SKM-1 (cell line): ENCODE data around the gene TRABD.
A peak's percentile ranks its signal among the peaks of the same experiment; 100 is the strongest.
"Not testable (repeated sequence)": the region's sequence is repeated elsewhere in the genome, so short reads cannot be mapped to it uniquely, and the experiment has no call there.

Experiments used
- DNase-seq: peaks from one replicate; lab custom pipeline; 2025; ENCODE audit not compliant: unreplicated experiment; lab: John Stamatoyannopoulos, UW

Gene TRABD

DNA sequence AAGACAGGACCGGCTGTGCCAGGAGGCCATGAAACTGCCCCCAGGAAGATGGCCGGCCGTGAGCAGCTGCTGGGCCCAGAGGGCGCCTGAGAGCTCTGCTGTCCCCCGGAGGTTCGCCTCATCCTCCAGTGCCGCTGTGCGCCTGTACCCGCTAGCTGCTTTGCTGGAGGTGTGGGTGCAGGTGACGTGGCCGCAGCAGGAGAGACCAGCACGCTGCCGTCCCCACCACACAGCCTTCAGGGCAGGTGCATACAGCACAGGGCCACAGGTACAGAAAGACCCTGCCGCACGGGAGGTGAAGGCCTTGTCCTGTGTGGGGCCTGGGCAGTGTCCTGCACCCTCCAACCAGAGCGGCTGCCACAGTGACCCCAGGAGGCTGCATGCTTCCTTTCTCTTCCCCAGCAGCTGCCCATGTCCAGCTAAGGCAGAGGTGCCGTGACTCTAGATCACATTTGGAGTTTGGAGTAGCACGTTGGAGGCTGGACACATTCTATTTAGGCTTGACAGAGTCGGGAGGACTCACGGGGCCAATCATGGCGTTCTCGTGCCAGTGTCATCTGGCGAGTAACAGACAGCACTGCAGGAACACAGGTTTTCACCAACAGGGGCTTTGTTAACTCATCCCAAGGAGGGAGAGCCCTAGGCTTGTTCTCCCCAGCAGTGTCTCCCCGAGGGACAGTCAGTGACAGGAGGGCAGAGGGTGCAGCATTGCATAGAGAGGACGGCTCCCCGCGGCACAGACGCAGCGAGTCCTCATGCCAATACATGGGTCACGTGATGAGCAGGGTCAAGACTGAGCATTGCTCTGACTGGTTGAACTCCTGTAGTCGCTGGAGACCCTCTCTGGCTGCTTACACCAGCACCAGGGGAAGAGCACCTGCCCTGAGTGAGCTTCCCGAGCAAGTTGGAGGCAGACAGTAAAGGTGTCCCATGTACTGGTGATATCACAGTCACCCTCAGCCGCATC is 33.9 kb upstream of the TRABD start:
- DNase-seq = no peak

DNA sequence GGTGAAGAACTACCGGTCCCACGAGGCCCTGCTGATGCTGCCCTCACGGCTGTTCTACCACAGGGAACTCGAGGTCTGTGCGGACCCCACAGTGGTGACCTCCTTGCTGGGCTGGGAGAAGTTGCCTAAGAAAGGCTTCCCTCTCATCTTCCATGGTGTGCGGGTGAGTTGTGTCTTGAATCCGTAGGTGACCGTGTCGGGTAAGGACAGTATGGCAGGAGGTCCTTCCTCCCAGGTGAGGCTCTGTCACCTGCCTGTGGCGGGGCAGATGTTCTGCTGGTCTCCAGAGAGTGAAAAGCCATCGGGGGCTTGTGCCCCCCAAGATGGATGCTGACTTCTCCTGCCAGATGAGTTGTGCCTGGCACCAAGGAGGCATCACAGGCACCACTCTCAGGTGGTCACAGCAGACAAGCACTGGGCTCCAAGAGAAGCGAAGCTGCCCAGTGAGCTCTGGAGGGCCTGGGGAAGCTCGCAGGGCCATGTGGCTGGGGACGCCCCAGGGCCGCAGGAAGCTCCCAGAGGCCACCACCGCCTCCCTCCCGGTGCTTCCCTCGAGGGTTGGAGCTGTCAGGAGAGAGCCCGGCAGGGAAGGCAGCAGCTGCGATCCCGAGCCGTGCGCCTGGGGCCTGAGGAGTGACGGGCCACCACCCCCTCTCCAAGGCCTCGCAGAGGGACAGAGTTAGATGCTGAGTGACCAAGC is 32.5 kb upstream of the TRABD start:
- no peak for DNase-seq

DNA sequence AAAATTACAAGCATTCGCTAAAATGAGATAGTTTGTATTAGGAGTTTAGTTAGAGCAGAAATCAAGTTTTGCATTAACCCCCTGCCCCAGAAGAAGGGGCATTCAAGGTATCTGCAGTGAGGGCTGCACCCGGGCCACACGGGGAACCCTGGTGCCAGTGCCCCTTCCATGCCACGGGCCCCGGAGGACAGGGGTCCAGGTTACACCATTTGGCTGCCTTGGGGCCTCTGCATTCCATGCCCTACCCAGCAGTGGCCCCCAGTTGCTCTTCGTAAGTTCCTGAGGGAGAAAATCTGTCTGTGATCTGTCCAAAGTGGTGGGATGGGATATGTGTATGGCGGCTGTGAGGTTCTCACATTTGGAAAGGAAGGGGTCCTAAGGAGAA is 32.0 kb upstream of the TRABD start:
- no peak for DNase-seq

DNA sequence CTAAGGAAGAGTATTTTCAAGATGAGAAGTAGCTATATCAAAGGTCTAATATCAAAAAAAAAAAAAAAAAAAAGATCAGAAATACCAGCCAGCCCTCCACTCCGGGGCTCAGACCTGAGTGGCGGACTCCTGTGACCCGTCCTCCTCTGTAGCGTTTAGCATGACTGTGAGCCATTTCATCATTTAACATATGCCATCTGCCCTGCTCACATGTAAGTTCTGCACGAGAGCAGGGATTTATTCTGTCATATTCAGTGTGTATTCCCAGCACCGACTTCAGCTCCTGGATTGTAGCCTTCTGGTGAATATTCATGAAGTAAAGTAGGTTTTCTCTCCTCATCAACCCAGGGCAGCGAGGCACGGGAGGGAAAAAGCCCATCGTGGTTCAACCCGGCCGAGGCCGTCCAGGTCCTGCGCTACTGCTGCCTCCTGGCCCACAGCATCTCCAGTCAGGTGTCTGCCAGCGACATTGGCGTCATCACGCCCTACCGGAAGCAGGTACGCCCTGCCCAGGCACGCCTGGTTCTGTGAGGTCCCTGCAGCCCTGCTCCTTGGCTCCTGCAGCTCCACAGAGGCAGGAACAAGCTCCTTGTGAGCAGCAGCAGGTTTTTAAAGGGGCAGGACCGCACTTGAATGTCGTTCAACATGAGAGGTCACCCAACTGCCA is 27.9 kb upstream of the TRABD start:
- no peak for DNase-seq

DNA sequence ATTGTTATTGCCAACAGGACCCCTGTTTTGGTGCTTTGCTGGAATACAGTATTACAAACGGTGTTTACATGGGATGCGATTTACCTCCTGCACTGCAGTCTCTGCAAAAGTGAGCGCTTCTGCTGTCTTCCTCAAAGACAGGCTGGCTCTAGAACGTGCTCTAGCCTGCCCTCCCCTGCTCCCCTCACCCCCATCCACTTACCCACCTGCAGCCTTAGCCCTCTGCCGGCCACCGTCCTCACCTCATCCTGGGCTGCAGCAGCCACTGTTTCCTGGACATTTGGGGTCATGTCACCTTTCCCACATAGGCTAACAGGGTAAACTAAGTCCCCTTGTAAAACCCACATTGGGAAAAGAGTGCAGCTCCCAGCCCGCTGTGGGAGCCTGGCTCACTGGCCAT is 24.8 kb upstream of the TRABD start:
- no peak for DNase-seq

DNA sequence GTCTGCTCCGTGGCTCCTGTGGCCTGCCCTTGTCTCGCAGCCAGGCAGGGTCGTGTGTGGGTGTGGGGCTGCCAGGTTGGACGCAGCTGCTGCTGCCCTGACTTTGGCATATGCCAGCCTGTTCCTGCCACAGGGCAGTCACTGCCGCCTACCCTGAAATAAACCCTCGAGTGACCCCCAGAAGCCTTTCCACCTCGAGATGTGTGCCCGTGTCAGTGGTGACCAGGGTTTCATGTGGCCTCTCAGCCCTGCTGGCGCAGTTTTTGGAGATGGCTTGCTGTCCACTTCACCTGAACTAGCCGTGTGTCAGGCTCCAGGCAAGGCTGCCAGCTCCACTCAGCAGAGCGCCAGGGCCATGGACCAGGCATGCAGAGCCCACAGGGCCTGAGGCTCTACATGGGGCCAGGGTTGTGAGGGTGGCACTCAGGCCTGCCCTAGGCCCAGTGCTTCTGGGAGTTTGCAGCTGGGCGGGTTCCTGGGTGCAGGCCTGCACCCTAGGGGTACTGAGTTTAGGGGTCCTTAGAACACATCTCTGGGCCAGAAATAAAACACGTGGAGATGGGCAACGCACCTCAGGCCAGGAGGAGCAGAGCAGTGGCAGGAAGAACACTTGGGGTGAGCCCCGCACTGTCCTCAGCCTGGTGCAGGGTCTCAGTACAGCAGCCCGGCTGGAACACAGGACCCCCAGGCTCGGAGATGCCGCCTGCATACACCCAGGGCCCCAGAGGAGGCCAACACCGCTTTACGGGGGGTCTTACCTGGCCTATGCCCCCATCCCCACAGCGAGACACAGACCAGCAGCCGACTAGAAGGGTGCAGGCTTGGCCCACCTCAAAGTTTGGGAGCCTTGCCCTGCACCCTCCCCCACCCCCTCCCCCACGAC is 24.0 kb upstream of the TRABD start:
- DNase-seq = no peak

DNA sequence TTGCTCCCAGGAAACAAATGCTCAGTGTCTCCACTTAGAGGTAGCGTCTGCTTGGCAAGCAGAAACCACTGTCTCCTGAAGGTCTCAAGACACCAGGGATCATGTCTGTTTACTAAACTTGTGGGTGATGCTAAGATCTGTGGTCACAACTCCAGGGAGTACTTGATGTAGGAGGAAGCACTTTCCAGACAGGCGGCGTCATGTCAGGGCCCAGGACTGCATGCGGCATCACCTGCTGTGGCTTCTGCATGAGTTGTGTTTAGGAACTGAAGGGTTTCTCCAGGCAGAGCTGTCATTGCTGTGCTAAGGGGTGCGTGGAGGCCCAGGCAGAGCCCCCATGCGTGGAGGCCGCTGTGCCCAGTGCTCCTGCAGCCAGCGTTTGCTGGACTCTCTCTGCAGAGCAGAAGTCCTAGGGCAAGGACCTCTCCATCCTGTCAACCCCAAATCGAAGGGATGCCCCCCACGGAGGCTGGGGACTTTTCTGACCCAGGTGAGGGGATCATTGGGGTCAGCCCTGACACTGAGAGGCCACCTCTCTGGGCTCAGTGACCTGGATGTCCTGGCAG is 23.2 kb upstream of the TRABD start:
- DNase-seq = no peak

DNA sequence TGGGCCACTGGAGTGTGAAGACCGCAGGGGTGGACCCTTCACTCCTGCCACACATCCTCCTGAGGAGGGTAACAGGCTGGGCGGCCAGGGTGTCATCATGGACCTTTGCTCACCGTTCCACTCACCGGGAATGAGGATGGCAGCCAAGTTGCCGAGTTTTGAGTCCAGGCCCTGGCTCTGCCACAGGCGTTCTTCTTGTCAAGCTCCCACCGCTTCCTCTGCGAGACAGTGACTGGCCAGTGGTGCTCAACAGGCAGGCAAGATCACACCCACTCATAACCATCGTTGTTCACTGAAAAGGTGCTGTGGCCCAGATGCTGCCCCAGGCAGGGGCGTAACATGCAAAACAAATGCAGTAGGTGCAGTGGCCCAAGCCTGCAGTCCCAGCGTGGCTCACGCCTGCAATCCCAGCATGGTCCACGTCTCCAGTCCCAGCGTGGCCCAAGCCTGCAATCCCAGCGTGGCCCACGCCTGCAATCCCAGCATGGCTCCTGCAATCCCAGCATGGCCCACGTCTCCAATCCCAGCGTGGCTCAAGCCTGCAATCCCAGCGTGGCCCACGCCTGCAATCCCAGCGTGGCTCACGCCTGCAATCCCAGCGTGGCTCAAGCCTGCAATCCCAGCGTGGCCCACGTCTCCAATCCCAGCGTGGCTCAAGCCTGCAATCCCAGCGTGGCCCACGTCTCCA is 20.1 kb upstream of the TRABD start:
- DNase-seq = no peak

DNA sequence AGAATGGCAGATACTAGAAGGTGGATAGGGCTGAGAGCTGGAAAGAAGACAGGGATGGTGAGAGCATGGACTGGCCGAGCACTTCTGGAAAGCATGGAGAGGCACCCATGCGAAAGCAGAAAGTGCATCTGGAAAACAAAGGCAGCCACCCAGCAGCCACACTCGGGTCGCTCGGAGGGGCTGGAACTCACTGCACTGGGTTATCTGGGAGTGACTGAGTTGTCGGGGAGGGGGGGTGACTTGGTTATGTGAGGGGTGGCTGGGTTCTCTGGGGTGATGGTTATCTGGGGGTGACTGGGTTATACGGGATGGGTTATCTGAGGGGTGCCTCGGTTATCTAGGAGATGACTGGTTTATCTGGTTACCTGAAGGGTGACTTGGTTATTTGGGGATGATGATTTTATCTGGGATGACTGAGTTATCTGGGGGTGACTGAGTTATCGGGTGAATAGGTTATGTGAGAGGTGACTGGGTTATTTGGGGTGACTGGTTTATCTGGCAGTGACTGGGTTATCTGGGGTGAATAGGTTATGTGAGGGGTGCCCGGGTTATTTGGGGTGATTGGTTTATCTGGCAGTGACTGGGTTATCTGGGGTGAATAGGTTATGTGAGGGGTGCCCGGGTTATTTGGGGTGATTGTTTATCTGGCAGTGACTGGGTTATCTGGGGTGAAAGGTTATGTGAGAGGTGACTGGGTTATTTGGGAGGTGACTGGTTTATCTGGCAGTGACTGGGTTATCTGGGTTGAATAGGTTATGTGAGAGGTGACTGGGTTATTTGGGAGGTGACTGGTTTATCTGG is 17.8 kb upstream of the TRABD start:
- DNase-seq = no peak

DNA sequence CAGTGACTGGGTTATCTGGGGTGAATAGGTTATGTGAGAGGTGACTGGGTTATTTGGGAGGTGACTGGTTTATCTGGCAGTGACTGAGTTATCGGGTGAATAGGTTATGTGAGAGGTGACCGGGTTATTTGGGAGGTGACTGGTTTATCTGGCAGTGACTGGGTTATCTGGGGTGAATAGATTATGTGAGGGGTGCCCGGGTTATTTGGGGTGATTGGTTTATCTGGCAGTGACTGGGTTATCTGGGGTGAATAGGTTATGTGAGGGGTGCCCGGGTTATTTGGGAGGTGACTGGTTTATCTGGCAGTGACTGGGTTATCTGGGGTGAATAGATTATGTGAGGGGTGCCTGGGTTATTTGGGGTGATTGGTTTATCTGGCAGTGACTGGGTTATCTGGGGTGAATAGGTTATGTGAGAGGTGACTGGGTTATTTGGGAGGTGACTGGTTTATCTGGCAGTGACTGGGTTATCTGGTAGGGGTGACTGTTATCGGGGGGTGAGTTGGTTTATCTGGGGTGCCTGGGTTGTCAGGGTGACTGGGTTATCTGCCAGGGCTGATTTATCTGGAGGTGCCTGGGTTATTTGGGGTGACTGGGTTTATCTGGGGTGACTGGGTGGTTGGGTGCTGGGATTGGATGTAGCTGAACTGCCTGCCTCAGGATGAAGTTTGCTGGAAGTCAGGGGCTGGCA is 17.1 kb upstream of the TRABD start:
- not testable (repeated sequence) for DNase-seq

DNA sequence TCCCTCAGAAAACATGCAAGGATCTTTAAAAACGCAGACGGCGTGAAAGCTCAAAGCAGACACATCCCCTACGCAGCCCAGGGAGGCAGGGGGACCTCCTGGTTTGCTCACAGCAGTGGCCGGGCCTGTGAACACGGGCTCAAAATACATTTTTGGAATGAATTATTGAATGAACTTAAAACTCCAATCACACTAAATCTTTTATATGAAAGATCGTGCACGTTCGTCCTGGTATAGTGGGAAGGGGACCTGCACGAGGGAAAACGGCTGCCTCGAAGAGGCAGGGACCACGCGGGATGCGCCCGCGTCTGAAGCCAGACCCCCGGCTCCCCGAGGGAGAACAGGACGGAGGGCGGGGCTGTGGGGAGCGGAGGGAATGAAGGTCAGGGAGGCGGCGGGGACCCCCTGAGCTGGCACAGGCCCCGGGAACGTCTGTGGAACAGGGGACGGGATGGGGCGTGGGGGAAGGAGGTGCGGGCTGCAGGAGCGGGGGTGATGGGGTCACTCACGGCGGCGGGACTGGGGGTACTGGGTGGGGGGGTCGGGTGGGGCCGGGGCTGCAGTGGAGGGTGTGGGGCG is 16.4 kb upstream of the TRABD start:
- DNase-seq = no peak

DNA sequence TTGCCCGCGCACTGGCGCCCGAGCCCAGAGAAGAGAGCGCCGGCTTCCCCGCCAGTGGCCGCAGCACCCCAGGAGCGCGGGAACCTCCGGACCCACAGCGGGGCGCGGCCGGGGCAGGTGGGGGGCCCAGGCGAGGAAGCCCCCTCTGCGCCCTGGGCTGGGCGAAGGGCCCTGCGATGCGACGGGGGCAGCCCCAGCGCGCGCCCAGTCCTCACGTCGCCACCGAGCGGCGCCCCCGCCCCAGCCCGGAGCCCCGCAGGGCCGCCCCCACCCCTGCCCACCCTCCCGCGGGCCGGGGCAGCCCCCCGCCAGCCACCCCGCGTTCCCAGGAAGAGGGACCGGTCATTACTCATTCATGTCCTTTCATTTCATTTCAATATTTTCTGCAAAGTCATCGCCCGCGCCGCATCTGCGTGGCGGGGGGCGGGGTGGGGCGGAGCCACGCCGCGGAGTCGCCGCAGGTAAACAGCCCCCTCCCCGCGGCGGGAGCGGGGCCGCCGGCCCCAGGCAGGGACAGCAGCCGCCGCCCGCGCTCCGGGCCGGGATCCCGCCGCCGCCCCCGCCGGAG is 15.9 kb upstream of the TRABD start:
- no peak for DNase-seq

DNA sequence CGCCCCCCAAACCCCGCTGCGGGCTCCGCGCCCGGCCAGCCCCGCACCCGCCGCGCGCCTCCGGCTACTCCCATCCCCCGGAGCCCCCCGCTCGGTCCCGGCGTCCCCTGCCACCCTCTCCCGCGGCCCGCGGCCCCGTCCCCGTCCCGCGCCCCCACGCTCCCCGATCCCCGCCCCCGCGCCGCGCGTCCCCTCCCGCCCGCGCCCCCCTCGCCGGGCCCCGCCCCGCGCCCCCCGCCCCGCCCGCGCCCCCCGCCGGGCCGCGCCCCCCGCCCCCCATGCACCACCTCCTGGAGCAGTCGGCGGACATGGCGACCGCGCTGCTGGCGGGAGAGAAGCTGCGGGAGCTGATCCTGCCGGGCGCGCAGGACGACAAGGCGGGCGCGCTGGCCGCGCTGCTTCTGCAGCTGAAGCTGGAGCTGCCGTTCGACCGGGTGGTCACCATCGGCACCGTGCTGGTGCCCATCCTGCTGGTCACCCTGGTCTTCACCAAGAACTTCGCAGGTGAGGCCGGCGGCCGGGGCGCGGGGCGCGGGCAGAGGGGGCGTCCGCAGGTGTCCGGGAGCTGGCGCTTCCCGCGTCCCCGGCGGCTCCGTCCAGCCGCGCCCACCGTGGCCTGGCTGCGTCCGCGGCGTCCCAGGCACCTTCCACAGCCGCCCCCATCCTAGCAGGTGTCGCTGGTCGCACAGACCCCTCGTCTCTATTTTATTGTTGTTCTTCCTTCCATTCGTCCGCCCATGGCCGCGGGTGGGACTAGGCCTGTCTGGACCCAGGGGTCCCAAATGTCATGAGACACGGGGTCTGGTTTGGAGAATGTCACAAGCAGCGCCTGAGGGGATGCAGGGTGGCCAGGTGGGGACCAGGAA is 15.0 kb upstream of the TRABD start, which contains the start of gene PANX2:
PANX2 (plus strand) TSS at position 279 of the 866 bp plus-strand sequence; CDS start at position 279, 0 bp downstream.
- no peak for DNase-seq

DNA sequence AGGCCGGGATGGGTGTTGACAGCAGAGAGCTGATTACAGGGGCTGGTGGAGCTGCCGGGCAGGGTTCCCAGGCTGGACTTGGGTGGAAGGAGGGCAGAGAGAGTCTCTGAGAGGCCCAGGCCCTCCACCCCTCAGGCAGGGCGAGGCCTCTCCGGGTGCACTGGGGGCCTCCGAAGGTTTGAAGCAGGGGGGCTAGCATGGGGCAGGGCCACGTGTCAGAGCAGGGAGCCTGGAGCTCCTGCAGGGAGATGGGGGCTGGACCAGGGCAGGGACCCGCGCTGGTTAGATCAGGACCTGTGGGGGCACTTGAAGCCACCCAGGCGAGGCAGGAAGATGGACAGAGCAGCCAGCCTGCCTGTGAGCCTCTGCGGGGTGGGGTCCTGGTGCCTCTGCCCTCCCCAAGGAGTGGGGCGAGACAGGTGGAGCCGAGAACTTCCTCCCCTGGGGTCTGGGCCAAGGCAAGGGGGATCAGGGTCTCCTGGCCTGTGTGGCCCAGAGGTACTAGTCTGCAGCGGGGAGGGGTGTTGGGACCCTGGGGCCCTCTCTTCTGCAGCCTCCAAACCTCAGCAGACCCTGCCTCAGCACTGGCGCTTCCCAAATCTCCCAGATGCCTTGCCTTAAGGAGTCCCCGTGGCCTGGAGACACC is 14.3 kb upstream of the TRABD start:
- no peak for DNase-seq

DNA sequence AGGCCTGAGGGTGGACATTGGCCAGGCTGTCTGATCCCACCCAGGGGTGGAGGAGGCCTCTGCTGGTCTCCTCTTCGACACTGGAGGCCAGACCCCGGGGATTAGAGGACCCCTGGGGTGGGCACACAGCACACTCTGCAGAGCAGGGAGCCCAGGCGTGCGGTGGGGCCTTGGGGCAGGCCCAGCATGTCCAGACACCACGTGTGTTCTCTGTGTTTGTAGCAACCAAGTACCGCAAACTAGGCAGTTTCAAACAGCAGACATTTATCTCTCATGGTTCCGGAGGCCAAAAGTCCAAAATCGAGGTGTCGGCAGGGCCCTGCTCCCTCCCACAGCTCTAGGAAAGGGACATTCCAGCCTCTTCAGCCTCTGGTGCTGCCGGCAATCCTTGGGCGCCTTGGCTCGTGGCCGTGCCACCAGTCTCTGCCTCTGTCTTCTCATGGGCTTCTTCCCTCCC is 13.7 kb upstream of the TRABD start:
- no peak for DNase-seq

DNA sequence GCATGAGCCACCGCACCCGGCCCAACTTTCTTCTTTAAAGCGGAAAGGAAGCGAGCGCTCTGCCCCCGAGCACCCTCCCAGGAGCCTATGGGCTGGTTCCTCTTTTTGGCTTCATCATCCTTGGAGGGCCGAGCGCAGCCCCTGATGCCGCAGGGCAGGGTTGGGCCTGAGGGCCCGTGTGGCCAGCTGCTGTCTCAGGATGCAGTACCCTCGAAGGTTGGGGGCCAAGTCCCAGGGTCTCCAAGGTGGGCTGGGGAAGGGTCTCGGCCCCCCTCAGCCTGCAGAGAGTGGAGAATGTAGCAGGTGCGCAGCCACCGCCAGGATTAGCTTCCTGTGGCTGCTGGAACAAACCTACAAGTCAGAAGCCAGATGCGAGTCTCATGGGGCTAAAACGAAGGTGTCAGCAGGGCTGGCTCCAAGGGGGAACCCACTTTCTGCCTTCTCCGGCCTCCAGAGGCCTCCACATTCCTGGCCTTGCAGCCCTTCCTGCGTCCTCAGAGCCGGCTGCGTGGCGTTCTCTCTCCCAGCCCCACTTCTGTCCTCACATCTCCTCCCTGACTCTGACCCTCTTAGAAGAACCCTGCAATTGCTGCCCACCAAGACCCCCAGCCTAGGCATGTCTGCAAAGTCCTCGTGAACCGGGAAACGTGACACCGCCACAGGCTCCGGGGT is 12.3 kb upstream of the TRABD start:
- peak; percentile 52 for DNase-seq
